CD14-positive monocyte (primary cell): Measurements from ENCODE around the gene AOPEP. TPM values are rescaled to one million over a fixed set of nuclear protein-coding genes. Genes with fewer than 3 reads are reported as not detected.

Experiments used
- DNase-seq, 3 donors: peaks; one replicate each; pipeline ENCODE4 v3.0.0-alpha.2; 2011 to 2022
- H2AFZ ChIP-seq: 2 replicates; pipeline ENCODE4 v1.6.0; 2012; ENCODE audit warnings: mild to moderate bottlenecking, low read depth, low read length, inconsistent platforms; ENCODE audit not compliant: insufficient read depth, poor library complexity, severe bottlenecking
- H3K27ac ChIP-seq, 2 donors: 1 replicate in 1 of 2; 2 replicates in 1 of 2; pipeline ENCODE4 v1.5.1; 2012 to 2013; ENCODE audit warnings: low read length in 2 of 2, control low read depth in 1 of 2, inconsistent platforms in 1 of 2, low read depth in 1 of 2, mild to moderate bottlenecking in 1 of 2
- H3K27me3 ChIP-seq, 2 donors: one replicate each; pipeline versions ENCODE4 v1.6.0 to v1.6.1; 2011 to 2013; ENCODE audit warnings: low read length in 2 of 2; ENCODE audit not compliant: control insufficient read depth in 2 of 2, insufficient read depth in 2 of 2
- H3K36me3 ChIP-seq, 2 donors: replicated peaks in 1 of 2; 1 replicate in 1 of 2; 2 replicates in 1 of 2; pipeline versions ENCODE4 v1.5.1 to v1.6.1; 2012 to 2013; ENCODE audit warnings: low read length in 2 of 2, control low read depth in 1 of 2, inconsistent platforms in 1 of 2, mild to moderate bottlenecking in 1 of 2; ENCODE audit not compliant: insufficient read depth in 2 of 2, control insufficient read depth in 1 of 2
- H3K4me1 ChIP-seq, 2 donors: 1 replicate in 1 of 2; 2 replicates in 1 of 2; pipeline versions ENCODE4 v1.5.1 to v1.6.1; 2012 to 2013; ENCODE audit warnings: low read length in 2 of 2, control low read depth in 1 of 2, inconsistent platforms in 1 of 2, mild to moderate bottlenecking in 1 of 2, moderate library complexity in 1 of 2; ENCODE audit not compliant: insufficient read depth in 2 of 2, control insufficient read depth in 1 of 2
- H3K4me2 ChIP-seq: replicated peaks from 2 replicates; pipeline ENCODE3; 2012; ENCODE audit warnings: low read length, moderate library complexity, mild to moderate bottlenecking; ENCODE audit not compliant: poor library complexity, severe bottlenecking; ENCODE audit errors: extremely low read depth
- H3K4me3 ChIP-seq, 3 experiments: fragments of 200-600 bp in 1 of 3; sonication (generic) in 1 of 3; replicated peaks in 1 of 3; 1 replicate in 2 of 3; 2 replicates in 1 of 3; pipeline ENCODE4 v1.5.1; 2011 to 2013; ENCODE audit warnings: low read length in 3 of 3, mild to moderate bottlenecking in 3 of 3, control low read depth in 2 of 3, low read depth in 2 of 3, inconsistent platforms in 1 of 3, moderate library complexity in 1 of 3
- H3K79me2 ChIP-seq: 2 replicates; pipeline ENCODE4 v1.6.0; 2012; ENCODE audit warnings: mild to moderate bottlenecking, control low read depth, inconsistent platforms, low read length, moderate library complexity; ENCODE audit not compliant: insufficient read depth
- H3K9ac ChIP-seq: 2 replicates; pipeline ENCODE4 v1.6.0; 2017; ENCODE audit warnings: low read length, mild to moderate bottlenecking; ENCODE audit not compliant: insufficient read depth, poor library complexity, severe bottlenecking
- H3K9me3 ChIP-seq, 2 donors: replicated peaks in 1 of 2; 1 replicate in 1 of 2; 2 replicates in 1 of 2; pipeline versions ENCODE4 v1.5.1 to v1.6.1; 2012 to 2013; ENCODE audit warnings: low read length in 2 of 2, control low read depth in 1 of 2; ENCODE audit not compliant: control insufficient read depth in 1 of 2, insufficient read depth in 1 of 2
- H4K20me1 ChIP-seq: 2 replicates; pipeline ENCODE4 v1.6.0; 2012; ENCODE audit warnings: mild to moderate bottlenecking, low read length, control low read depth, moderate library complexity; ENCODE audit not compliant: insufficient read depth
- H3K27ac Mint-ChIP-seq, 7 donors: one replicate each; pipeline ENCODE4 v1.8.0; 2020; ENCODE audit warnings: mild to moderate bottlenecking in 7 of 7, mixed read lengths in 7 of 7, moderate library complexity in 6 of 7, inconsistent platforms in 2 of 7
- H3K27me3 Mint-ChIP-seq, 3 donors: one replicate each; pipeline ENCODE4 v1.8.0; 2021 to 2022; ENCODE audit warnings: low read depth in 3 of 3, mild to moderate bottlenecking in 3 of 3, mixed read lengths in 3 of 3, moderate library complexity in 3 of 3, inconsistent platforms in 1 of 3
- H3K36me3 Mint-ChIP-seq, 2 donors: one replicate each; pipeline ENCODE4 v1.8.0; 2020; ENCODE audit warnings: mixed read lengths in 2 of 2, inconsistent platforms in 1 of 2, mild to moderate bottlenecking in 1 of 2
- H3K4me1 Mint-ChIP-seq: one replicate; pipeline ENCODE4 v1.8.0; 2020; ENCODE audit warnings: mild to moderate bottlenecking, mixed read lengths
- H3K4me3 Mint-ChIP-seq, 2 donors: one replicate each; pipeline ENCODE4 v1.8.0; 2020; ENCODE audit warnings: mild to moderate bottlenecking in 2 of 2, mixed read lengths in 2 of 2, moderate library complexity in 1 of 2
- H3K9me3 Mint-ChIP-seq, 7 donors: one replicate each; pipeline ENCODE4 v1.8.0; 2020 to 2022; ENCODE audit warnings: mixed read lengths in 7 of 7, mild to moderate bottlenecking in 6 of 7, moderate library complexity in 6 of 7, inconsistent platforms in 2 of 7
- CTCF ChIP-seq: fragments of 200-600 bp; IDR thresholded peaks from one replicate; pipeline ENCODE4 v1.8.0; 2022; ENCODE audit warnings: antibody characterized with exemption, mild to moderate bottlenecking
- WGBS: methylation state at CpG from one replicate; pipeline ENCODE4 v1.1.5; 2013; ENCODE audit warnings: missing lambda C conversion rate; ENCODE audit not compliant: insufficient coverage; 5-methylcytosine and 5-hydroxymethylcytosine counted together
- intact Hi-C, 2 donors: fragments of 100-400 bp; cut with micrococcal nuclease; formaldehyde crosslinking; loops; one replicate each; pipeline versions ENCODE4 v1.15.0 to v1.15.1; 2023
- polyA plus RNA-seq, 3 donors: library from polyadenylated mRNA; depleted of rRNA in 1 of 3; unstranded in 2 of 3; stranded (reverse) in 1 of 3; fragments of 300-500 nt in 2 of 3; fragments of >200 nt in 1 of 3; fragmentation: Illumina TruSeq in 2 of 3; gene quantifications; 1 replicate in 2 of 3; 2 replicates in 1 of 3; pipeline ENCODE4 v1.2.3, GENCODE V29; 2012 to 2021

Gene AOPEP
- polyA plus RNA-seq, 3 donors, result 3.0 to 4.1 (median 3.1) TPM

- H3K27ac Mint-ChIP-seq, result peak overlapping the region in 1 of 7 donors; percentile 26
- H3K4me2 ChIP-seq, result no peak overlapping the region
- no peak for DNase-seq
- peaks cover 9 to 10% of the 10 kb centered on the region in 2 donors for H3K4me1 ChIP-seq
- TF ChIP-seq CTCF, result no peak
- no peak overlapping the region for H3K4me3 ChIP-seq
- peaks cover 17% of the 10 kb centered on the region for H3K4me1 Mint-ChIP-seq
- H3K27ac ChIP-seq, result no peak overlapping the region
- intact Hi-C loops, result no loop called here
- H3K9me3 Mint-ChIP-seq, result no peaks in the 10 kb centered on the region
- H3K36me3 Mint-ChIP-seq, result peaks cover 3 to 9% of the 10 kb centered on the region in 2 donors
- H2AFZ ChIP-seq, result no peak overlapping the region
- 100% methylated on average over 4 of the region's 17 CpGs for WGBS
- no peak overlapping the region for H3K9ac ChIP-seq
- H3K27me3 Mint-ChIP-seq, result peaks cover 0 to 3% (median 1%) of the 10 kb centered on the region in 3 donors
- H3K36me3 ChIP-seq, result peaks cover 0 to 5% of the 10 kb centered on the region in 2 donors
- H3K27me3 ChIP-seq, result no peaks in the 10 kb centered on the region
- H4K20me1 ChIP-seq, result no peaks in the 10 kb centered on the region
- H3K9me3 ChIP-seq, result no peaks in the 10 kb centered on the region
- no peaks in the 10 kb centered on the region for H3K79me2 ChIP-seq
- no peak overlapping the region for H3K4me3 Mint-ChIP-seq
These were observed 193.0 kb downstream of the AOPEP start for GRCh38 chr9:94919376-94920098.

- peaks cover 17% of the 10 kb centered on the region for H3K4me1 Mint-ChIP-seq
- H3K79me2 ChIP-seq, result no peaks in the 10 kb centered on the region
These were observed 194.1 kb downstream of the AOPEP start for GRCh38 chr9:94920420-94921091.

More at GRCh38 chr9:94920420-94921091, 194.1 kb downstream of the AOPEP start:
- Histone ChIP-seq H4K20me1 (no peaks in the 10 kb centered on the region), H3K27me3 (no peaks in the 10 kb centered on the region), H3K4me3 (no peak overlapping the region), H3K36me3 (peaks cover 0 to 5% of the 10 kb centered on the region in 2 donors), H3K4me1 (peaks cover 9 to 10% of the 10 kb centered on the region in 2 donors), H3K27ac (no peak overlapping the region), H3K9me3 (no peaks in the 10 kb centered on the region), H3K4me2 (no peak overlapping the region), H2AFZ (no peak overlapping the region), H3K9ac (no peak overlapping the region)
- Mint-ChIP-seq H3K27ac (no peak overlapping the region), H3K27me3 (peaks cover 0 to 3% (median 1%) of the 10 kb centered on the region in 3 donors), H3K9me3 (no peaks in the 10 kb centered on the region), H3K36me3 (peaks cover 7 to 15% of the 10 kb centered on the region in 2 donors), H3K4me3 (no peak overlapping the region)
- intact Hi-C loops, result no loop called here
- no peak for TF ChIP-seq CTCF
- WGBS, result 100% methylated on average over 5 of the region's 12 CpGs
- DNase-seq, result no peak
